OCI-LY7 (cell line): Measurements from ENCODE around the gene NRIP1.

Experiments
- CTCF ChIP-seq: fragments of 200-600 bp; sonication (generic); conservative IDR thresholded peaks from 2 replicates; pipeline ENCODE4 v1.5.1; 2014; ENCODE audit warnings: mild to moderate bottlenecking, antibody characterized with exemption, low read length, moderate library complexity, mixed read lengths
- EZH2phosphoT487 ChIP-seq: fragments of 200-600 bp; sonication (generic); IDR thresholded peaks from 2 replicates; pipeline ENCODE4 v1.6.1; 2018; ENCODE audit warnings: low read depth, borderline replicate concordance, mild to moderate bottlenecking, mixed run types, antibody characterized with exemption, low read length, moderate library complexity, mixed read lengths

- TF ChIP-seq CTCF (no peak), EZH2phosphoT487 (no peak)
Observed at GRCh38 chr21:15045017-15045416, 19.8 kb downstream of the NRIP1 start.
